Neural crest cell (in vitro differentiated cells): ENCODE measurements around the gene ARHGAP35. TPM values are rescaled to one million over a fixed set of nuclear protein-coding genes. Genes with fewer than 3 reads are reported as not detected.

Experiments
- DNase-seq: peaks from one replicate; pipeline ENCODE4 v3.0.0; 2021; ENCODE audit warnings: low read depth, mixed read lengths, low spot score
- H3K27ac Mint-ChIP-seq: one replicate; pipeline ENCODE4 v1.8.0; 2021; ENCODE audit warnings: mild to moderate bottlenecking, mixed read lengths; ENCODE audit not compliant: unreplicated experiment
- H3K27me3 Mint-ChIP-seq: 2 replicates; pipeline ENCODE4 v1.8.0; 2021; ENCODE audit warnings: low read depth, mild to moderate bottlenecking, mixed read lengths
- H3K36me3 Mint-ChIP-seq: 2 replicates; pipeline ENCODE4 v1.8.0; 2021; ENCODE audit warnings: low read depth, mild to moderate bottlenecking, mixed read lengths
- H3K4me1 Mint-ChIP-seq: 2 replicates; pipeline ENCODE4 v1.8.0; 2021; ENCODE audit warnings: mixed read lengths
- H3K4me3 Mint-ChIP-seq: one replicate; pipeline ENCODE4 v1.8.0; 2021; ENCODE audit warnings: mild to moderate bottlenecking, mixed read lengths
- H3K9me3 Mint-ChIP-seq: 2 replicates; pipeline ENCODE4 v1.8.0; 2021; ENCODE audit warnings: mixed read lengths
- total RNA-seq: library from RNA; stranded (reverse); gene quantifications from 2 replicates; pipeline ENCODE4 v1.2.1, GENCODE V29; 2021
- TF ChIP-seq, protein P1 (sequence below): fragments of 200-600 bp; sonication (generic); conservative IDR thresholded peaks from 2 replicates; pipeline ENCODE4 v1.5.0; 2021; ENCODE audit warnings: antibody characterized with exemption, mild to moderate bottlenecking

The ARHGAP35 gene
- total RNA-seq, 1 donor from 2014 or later, result 82.5 TPM

DNA sequence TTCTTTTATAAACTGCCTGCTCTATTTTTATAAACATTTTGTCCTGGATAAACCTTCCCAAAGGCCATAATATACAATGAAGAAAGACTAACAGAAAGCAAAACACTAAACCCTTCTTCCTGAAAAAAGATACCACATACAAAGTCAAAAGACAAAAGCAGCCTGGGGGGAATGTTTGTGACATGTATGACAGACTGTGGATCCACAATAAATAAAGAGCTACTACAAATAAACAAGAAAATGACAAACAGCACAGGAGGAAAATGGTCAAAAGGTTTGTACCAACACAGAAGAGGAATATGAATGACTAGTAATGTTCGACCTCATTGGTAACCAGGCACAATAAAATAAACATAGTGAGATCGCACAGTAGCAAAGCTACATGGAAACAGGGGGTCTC is 29.9 kb upstream of the ARHGAP35 start:
- no peak for DNase-seq
- H3K4me1 Mint-ChIP-seq, result no peaks in the 10 kb centered on the region
- no peaks in the 10 kb centered on the region for H3K27me3 Mint-ChIP-seq
- peaks cover 6% of the 10 kb centered on the region for H3K9me3 Mint-ChIP-seq
- no peak overlapping the region for H3K4me3 Mint-ChIP-seq
- H3K27ac Mint-ChIP-seq, result no peak overlapping the region
- TF ChIP-seq, protein P1, sequence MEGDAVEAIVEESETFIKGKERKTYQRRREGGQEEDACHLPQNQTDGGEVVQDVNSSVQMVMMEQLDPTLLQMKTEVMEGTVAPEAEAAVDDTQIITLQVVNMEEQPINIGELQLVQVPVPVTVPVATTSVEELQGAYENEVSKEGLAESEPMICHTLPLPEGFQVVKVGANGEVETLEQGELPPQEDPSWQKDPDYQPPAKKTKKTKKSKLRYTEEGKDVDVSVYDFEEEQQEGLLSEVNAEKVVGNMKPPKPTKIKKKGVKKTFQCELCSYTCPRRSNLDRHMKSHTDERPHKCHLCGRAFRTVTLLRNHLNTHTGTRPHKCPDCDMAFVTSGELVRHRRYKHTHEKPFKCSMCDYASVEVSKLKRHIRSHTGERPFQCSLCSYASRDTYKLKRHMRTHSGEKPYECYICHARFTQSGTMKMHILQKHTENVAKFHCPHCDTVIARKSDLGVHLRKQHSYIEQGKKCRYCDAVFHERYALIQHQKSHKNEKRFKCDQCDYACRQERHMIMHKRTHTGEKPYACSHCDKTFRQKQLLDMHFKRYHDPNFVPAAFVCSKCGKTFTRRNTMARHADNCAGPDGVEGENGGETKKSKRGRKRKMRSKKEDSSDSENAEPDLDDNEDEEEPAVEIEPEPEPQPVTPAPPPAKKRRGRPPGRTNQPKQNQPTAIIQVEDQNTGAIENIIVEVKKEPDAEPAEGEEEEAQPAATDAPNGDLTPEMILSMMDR, result no peak
- H3K36me3 Mint-ChIP-seq, result peaks cover 3% of the 10 kb centered on the region

DNA sequence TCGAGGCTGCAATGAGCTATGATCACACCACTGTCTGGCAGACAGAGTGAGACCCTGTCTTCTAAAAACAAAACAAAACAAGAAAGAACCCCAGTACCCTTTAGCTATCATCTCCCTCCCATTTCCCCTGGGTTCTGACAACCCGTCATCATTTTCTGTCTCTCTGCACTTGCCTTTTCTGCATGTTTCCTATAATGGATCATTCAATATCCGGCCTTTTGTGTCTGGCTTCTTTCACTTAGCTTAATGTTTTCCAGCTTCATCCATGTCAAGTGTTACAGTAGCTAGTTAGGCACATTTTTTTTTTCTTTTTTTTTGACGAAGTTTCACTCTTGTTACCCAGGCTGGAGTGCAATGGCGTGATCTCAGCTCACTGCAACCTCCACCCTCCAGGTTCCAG is 26.7 kb upstream of the ARHGAP35 start:
- no peaks in the 10 kb centered on the region for H3K27me3 Mint-ChIP-seq
- no peaks in the 10 kb centered on the region for H3K4me1 Mint-ChIP-seq
- TF ChIP-seq, protein P1, result no peak
- no peak for DNase-seq
- H3K27ac Mint-ChIP-seq, result no peak overlapping the region
- H3K9me3 Mint-ChIP-seq, result peaks cover 6% of the 10 kb centered on the region
- no peak overlapping the region for H3K4me3 Mint-ChIP-seq
- peaks cover 3% of the 10 kb centered on the region for H3K36me3 Mint-ChIP-seq

DNA sequence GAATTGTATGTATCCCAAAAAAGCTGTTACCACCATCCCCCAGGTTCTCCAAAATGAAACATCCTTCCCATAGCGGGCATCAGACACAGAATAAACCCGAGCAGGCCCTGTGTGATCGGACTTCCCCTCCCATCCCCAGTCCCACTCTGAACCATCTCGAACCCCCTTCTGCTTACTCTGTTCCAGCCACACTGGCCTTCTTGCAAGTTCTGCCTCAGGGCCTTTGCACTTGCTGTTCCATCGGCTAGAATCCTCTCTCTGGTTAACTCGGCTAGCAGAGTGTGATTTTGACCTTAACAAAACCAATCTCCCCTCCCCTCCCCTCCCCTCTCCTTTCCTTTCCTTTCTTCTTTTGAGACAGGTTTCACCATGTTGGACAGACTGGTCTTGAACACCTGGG is 25.8 kb upstream of the ARHGAP35 start:
- H3K27ac Mint-ChIP-seq, result no peak overlapping the region
- H3K36me3 Mint-ChIP-seq, result peaks cover 3% of the 10 kb centered on the region
- H3K9me3 Mint-ChIP-seq, result peaks cover 6% of the 10 kb centered on the region
- H3K4me3 Mint-ChIP-seq, result no peak overlapping the region
- H3K4me1 Mint-ChIP-seq, result no peaks in the 10 kb centered on the region
- TF ChIP-seq, protein P1, result no peak
- H3K27me3 Mint-ChIP-seq, result no peaks in the 10 kb centered on the region
- no peak for DNase-seq

DNA sequence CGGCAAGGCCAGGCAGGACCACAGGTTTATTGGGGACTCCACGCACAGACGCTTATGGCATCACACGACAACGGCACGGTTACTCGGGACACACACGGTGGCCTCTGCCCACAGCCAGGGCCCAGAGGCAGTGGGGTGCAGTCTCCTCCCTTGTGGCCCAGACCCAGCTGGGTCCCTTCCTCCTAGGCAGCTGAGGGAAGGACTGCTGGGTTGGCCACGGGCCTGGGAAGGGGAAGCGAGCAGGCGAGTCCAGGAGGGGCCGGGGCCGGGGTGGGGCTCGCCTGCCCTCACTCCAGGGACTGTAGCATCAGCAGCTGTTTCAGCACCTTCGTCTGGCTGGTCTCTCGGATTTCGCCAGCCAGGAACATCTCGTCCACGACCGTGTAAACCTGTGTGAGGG is 22.6 kb upstream of the ARHGAP35 start:
- Mint-ChIP-seq H3K27ac (no peak overlapping the region), H3K4me1 (no peaks in the 10 kb centered on the region), H3K27me3 (no peaks in the 10 kb centered on the region), H3K9me3 (no peaks in the 10 kb centered on the region), H3K4me3 (no peak overlapping the region), H3K36me3 (no peaks in the 10 kb centered on the region)
- DNase-seq, result no peak
- TF ChIP-seq, protein P1, result no peak

DNA sequence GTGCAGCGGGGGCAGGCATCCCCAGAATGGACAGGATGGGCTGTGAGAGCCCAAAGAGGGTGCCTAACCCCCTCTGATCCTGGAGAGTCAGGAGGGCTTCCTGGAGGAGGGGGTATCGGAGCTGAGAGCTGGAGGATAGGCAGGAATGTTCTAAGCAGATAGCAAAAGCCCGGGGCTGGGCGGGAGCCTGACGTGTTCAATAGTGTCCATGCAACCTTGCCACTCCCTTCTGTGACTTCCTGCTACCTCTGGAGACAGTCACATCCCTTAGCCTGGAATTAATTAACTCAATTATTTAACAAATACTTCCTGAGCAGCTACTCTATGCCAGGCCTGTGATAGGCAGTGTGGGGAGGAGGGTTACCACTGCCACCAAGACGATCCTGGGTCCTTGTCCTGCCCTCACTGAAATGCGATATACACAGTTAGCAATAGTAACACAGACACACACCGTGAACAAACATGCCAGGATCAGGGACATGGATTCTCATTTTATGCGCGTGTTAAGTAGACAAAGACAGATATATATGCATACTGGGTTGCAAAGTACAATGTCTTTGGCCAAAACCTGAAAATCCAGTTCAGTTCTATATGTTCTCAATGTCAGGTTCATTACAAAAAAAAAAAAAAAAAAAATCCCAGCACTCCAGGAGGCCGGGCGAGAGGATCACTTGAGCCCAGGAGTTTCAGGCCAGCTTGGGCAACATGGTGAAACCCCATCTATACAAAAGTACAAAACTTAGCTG is 20.9 kb upstream of the ARHGAP35 start:
- H3K27me3 Mint-ChIP-seq, result no peaks in the 10 kb centered on the region
- H3K9me3 Mint-ChIP-seq, result no peaks in the 10 kb centered on the region
- no peaks in the 10 kb centered on the region for H3K4me1 Mint-ChIP-seq
- DNase-seq, result no peak
- peak overlapping the region; percentile 67 for H3K27ac Mint-ChIP-seq
- TF ChIP-seq, protein P1, result no peak
- peaks cover 2% of the 10 kb centered on the region for H3K36me3 Mint-ChIP-seq
- no peak overlapping the region for H3K4me3 Mint-ChIP-seq
